WTC11 (cell line): Measurements from ENCODE around the gene ROR2. TPM values are rescaled to one million over a fixed set of nuclear protein-coding genes. Genes with fewer than 3 reads are reported as not detected.

ENCODE experiments used
- ATAC-seq: fragments of 200-7000 bp; cut with Tn5 transposase; 2 replicates; pipeline ENCODE4 v1.10.0; 2021; ENCODE audit warnings: mild to moderate bottlenecking, moderate library complexity
- CTCF ChIA-PET: fragments of 300-600 bp; sonication (Branson Sonifier 250); formaldehyde crosslinking; loops from one replicate; lab custom pipeline; 2021; ENCODE audit warnings: antibody characterized with exemption; lab: Charles Lee
- POLR2A ChIA-PET: fragments of 350-600 bp; sonication (Branson Sonifier 250); formaldehyde crosslinking; loops from one replicate; lab custom pipeline; 2021; ENCODE audit warnings: antibody characterized with exemption; lab: Charles Lee
- DNase-seq: peaks from one replicate; pipeline ENCODE4 v3.0.0; 2021; ENCODE audit warnings: low spot score
- H3K27ac Mint-ChIP-seq: 2 replicates; pipeline ENCODE4 v1.8.0; 2021; ENCODE audit warnings: mixed read lengths
- H3K27me3 Mint-ChIP-seq: 2 replicates; pipeline ENCODE4 v1.8.0; 2021; ENCODE audit warnings: low read depth, mild to moderate bottlenecking, moderate library complexity, mixed read lengths
- H3K36me3 Mint-ChIP-seq: 2 replicates; pipeline ENCODE4 v1.8.0; 2021; ENCODE audit warnings: mixed read lengths
- H3K4me1 Mint-ChIP-seq: 2 replicates; pipeline ENCODE4 v1.8.0; 2022; ENCODE audit warnings: mixed read lengths
- H3K4me3 Mint-ChIP-seq: 2 replicates; pipeline ENCODE4 v1.8.0; 2021; ENCODE audit warnings: mild to moderate bottlenecking, moderate library complexity, mixed read lengths
- H3K9me3 Mint-ChIP-seq: 2 replicates; pipeline ENCODE4 v1.8.0; 2021; ENCODE audit warnings: mixed read lengths
- ATF1 ChIP-seq: sonication (generic); formaldehyde crosslinking; IDR thresholded peaks from 2 replicates; pipeline ENCODE4 v1.8.1; 2023; ENCODE audit warnings: mild to moderate bottlenecking, moderate library complexity, missing genetic modification reagents
- CBFB ChIP-seq: sonication (generic); formaldehyde crosslinking; IDR thresholded peaks from 2 replicates; pipeline ENCODE4 v1.8.1; 2022; ENCODE audit warnings: mild to moderate bottlenecking, low read depth, missing genetic modification reagents
- IRF2 ChIP-seq: sonication (generic); formaldehyde crosslinking; IDR thresholded peaks from 2 replicates; pipeline ENCODE4 v1.8.0; 2022; ENCODE audit warnings: low read depth, missing genetic modification reagents, borderline replicate concordance
- KAT7 ChIP-seq: sonication (generic); formaldehyde crosslinking; IDR thresholded peaks from 2 replicates; pipeline ENCODE4 v1.8.1; 2023; ENCODE audit warnings: missing genetic modification reagents, mild to moderate bottlenecking, borderline replicate concordance
- MYBL2 ChIP-seq: sonication (generic); formaldehyde crosslinking; IDR thresholded peaks from 2 replicates; pipeline ENCODE4 v1.8.1; 2023; ENCODE audit warnings: mild to moderate bottlenecking, moderate library complexity, missing genetic modification reagents
- NFYB ChIP-seq: sonication (generic); formaldehyde crosslinking; conservative IDR thresholded peaks from 2 replicates; pipeline ENCODE4 v1.8.0; 2022; ENCODE audit warnings: low read depth, missing genetic modification reagents
- NR1H2 ChIP-seq: sonication (generic); formaldehyde crosslinking; IDR thresholded peaks from 2 replicates; pipeline ENCODE4 v1.9.0; 2021; ENCODE audit warnings: mild to moderate bottlenecking, moderate library complexity, missing genetic modification reagents
- NR2C2 ChIP-seq: sonication (generic); formaldehyde crosslinking; IDR thresholded peaks from 2 replicates; pipeline ENCODE4 v1.8.0; 2022; ENCODE audit warnings: mild to moderate bottlenecking, missing genetic modification reagents
- SP1 ChIP-seq: sonication (generic); formaldehyde crosslinking; conservative IDR thresholded peaks from 2 replicates; pipeline ENCODE4 v1.8.1; 2022; ENCODE audit warnings: missing genetic modification reagents
- TEAD4 ChIP-seq: sonication (generic); formaldehyde crosslinking; IDR thresholded peaks from 2 replicates; pipeline ENCODE4 v1.8.0; 2022; ENCODE audit warnings: mild to moderate bottlenecking, missing genetic modification reagents
- ZNF232 ChIP-seq: sonication (generic); formaldehyde crosslinking; IDR thresholded peaks from 2 replicates; pipeline ENCODE4 v1.8.0; 2022; ENCODE audit warnings: mild to moderate bottlenecking, missing genetic modification reagents
- ZNF396 ChIP-seq: fragments of 250-450 bp; sonication (Bioruptor Pico); IDR thresholded peaks from 2 replicates; pipeline ENCODE4 v1.8.0; 2021; ENCODE audit warnings: mild to moderate bottlenecking, moderate library complexity, borderline replicate concordance
- ZNF423 ChIP-seq: fragments of 250-450 bp; sonication (Bioruptor Pico); IDR thresholded peaks from 2 replicates; pipeline ENCODE4 v2.1.2; 2022; ENCODE audit warnings: mild to moderate bottlenecking, moderate library complexity
- ZNF671 ChIP-seq: fragments of 250-450 bp; sonication (Bioruptor Pico); IDR thresholded peaks from 2 replicates; pipeline ENCODE4 v1.8.0; 2021; ENCODE audit warnings: mild to moderate bottlenecking
- total RNA-seq: library from RNA; stranded (reverse); gene quantifications from 3 replicates; pipeline ENCODE4 v1.2.3, GENCODE V29; 2021
- TF ChIP-seq, protein P1 (sequence below): sonication (generic); formaldehyde crosslinking; IDR thresholded peaks from 2 replicates; pipeline ENCODE4 v1.8.1; 2023; ENCODE audit warnings: mild to moderate bottlenecking, missing genetic modification reagents, moderate library complexity
- TF ChIP-seq, protein P2 (sequence below): sonication (generic); formaldehyde crosslinking; IDR thresholded peaks from 2 replicates; pipeline ENCODE4 v1.8.0; 2022; ENCODE audit warnings: mild to moderate bottlenecking, missing genetic modification reagents
- TF ChIP-seq, protein P3 (sequence below): fragments of 250-450 bp; sonication (Bioruptor Pico); IDR thresholded peaks from 2 replicates; pipeline ENCODE4 v1.9.0; 2021; ENCODE audit warnings: mild to moderate bottlenecking
- TF ChIP-seq, protein P4 (sequence below): sonication (generic); formaldehyde crosslinking; IDR thresholded peaks from 2 replicates; pipeline ENCODE4 v1.8.1; 2022; ENCODE audit warnings: missing genetic modification reagents, borderline replicate concordance
- TF ChIP-seq, protein P5 (sequence below): sonication (generic); formaldehyde crosslinking; IDR thresholded peaks from 2 replicates; pipeline ENCODE4 v1.8.0; 2023; ENCODE audit warnings: mild to moderate bottlenecking, missing genetic modification reagents
- TF ChIP-seq, protein P6 (sequence below): sonication (generic); formaldehyde crosslinking; conservative IDR thresholded peaks from 2 replicates; pipeline ENCODE4 v1.8.1; 2023; ENCODE audit warnings: mild to moderate bottlenecking, low read depth, missing genetic modification reagents, moderate library complexity

Gene ROR2
- total RNA-seq, 1 experiment from 2014 or later = 19.8 TPM

DNA sequence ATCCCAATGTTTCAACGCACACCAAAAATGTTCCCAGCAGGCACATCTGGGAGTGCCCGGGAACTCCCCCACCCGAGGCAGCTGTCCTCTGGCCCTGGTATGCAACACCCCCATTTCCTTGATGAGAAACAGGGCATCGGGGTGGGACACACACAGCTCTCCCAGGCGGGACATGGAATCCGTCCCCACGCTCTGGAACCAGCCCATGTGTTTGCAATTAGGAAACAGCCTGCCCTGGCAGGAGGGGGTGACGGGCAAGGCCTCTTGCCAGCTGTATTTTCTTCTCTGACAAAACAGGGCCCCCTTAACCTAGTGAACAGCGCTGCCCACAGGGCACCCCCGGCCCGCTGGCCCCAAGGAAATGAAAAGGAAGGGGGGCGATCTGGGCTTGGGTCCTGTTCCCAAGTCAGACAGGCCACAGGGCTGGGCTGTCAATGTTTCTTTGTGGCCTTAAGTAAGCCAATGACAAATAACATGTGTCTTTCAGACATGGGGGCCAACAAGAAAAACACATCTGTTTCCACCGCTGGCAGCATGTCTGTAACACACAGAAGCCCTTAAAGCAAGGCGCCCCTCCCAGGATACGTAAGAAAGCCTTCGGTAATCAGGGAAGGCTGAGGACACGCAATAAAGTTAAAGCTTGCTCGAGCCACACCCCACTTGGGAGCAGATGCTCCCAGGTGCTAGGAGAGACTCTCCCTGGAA, 125.3 kb downstream of the ROR2 start:
- POLR2A ChIA-PET = no interaction called here
- H3K27me3 Mint-ChIP-seq = no peaks in the 10 kb centered on the region; the same call in 1 of the 2 replicates
- no peak overlapping the region for H3K4me3 Mint-ChIP-seq
- CTCF ChIA-PET = interaction anchor here (1.0 kb wide), 3 partner anchors 12 to 130 kb away, joined by 3 to 4 read pairs (median 4); no protein-coding TSS in a partner anchor
- no peak overlapping the region for H3K27ac Mint-ChIP-seq
- DNase-seq = no peak
- peaks cover 19% of the 10 kb centered on the region for H3K9me3 Mint-ChIP-seq
- H3K36me3 Mint-ChIP-seq = peaks cover 16% of the 10 kb centered on the region
- ATAC-seq = no peak
- peaks cover 15% of the 10 kb centered on the region for H3K4me1 Mint-ChIP-seq
- TF ChIP-seq, protein P1, sequence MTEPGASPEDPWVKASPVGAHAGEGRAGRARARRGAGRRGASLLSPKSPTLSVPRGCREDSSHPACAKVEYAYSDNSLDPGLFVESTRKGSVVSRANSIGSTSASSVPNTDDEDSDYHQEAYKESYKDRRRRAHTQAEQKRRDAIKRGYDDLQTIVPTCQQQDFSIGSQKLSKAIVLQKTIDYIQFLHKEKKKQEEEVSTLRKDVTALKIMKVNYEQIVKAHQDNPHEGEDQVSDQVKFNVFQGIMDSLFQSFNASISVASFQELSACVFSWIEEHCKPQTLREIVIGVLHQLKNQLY (CRISPR knock-in tag) = no peak
- TF ChIP-seq TEAD4 (CRISPR knock-in tag) = no peak
- no peak for TF ChIP-seq ATF1 (CRISPR knock-in tag)
- TF ChIP-seq IRF2 (CRISPR knock-in tag) = no peak
- no peak for TF ChIP-seq ZNF671
- no peak for TF ChIP-seq ZNF396
- TF ChIP-seq MYBL2 (CRISPR knock-in tag) = no peak
- no peak for TF ChIP-seq ZNF423 (CRISPR knock-in tag)
- TF ChIP-seq, protein P2, sequence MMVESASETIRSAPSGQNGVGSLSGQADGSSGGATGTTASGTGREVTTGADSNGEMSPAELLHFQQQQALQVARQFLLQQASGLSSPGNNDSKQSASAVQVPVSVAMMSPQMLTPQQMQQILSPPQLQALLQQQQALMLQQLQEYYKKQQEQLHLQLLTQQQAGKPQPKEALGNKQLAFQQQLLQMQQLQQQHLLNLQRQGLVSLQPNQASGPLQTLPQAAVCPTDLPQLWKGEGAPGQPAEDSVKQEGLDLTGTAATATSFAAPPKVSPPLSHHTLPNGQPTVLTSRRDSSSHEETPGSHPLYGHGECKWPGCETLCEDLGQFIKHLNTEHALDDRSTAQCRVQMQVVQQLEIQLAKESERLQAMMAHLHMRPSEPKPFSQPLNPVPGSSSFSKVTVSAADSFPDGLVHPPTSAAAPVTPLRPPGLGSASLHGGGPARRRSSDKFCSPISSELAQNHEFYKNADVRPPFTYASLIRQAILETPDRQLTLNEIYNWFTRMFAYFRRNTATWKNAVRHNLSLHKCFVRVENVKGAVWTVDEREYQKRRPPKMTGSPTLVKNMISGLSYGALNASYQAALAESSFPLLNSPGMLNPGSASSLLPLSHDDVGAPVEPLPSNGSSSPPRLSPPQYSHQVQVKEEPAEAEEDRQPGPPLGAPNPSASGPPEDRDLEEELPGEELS = no peak

DNA sequence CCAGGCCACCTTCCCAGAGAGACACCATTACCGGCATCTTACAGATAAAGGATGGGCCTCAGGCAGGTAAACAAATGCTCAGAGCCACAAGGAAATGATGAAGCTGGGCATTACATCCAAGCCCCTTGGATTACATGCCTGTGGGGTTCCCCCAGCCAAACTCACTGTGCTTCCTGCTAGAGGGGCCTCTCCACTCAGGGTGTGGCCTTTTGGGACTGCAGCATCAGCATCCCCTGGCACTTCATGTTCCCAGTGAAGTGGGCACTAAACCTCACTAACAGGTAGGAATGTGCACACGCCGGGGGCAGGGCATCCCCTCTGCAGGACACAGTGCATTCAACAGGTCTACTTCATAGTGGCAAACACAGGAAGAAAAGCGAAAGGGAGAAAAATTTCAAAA, 125.9 kb downstream of the ROR2 start:
- ATAC-seq = no peak
- Mint-ChIP-seq H3K9me3 (peaks cover 19% of the 10 kb centered on the region), H3K4me1 (peaks cover 15% of the 10 kb centered on the region), H3K4me3 (no peak overlapping the region), H3K27ac (no peak overlapping the region), H3K27me3 (no peaks in the 10 kb centered on the region; the same call in 1 of the 2 replicates), H3K36me3 (peaks cover 16% of the 10 kb centered on the region)
- DNase-seq = no peak
- CTCF ChIA-PET = interaction anchor here (1.0 kb wide), 2 partner anchors 13 to 125 kb away, joined by 3 to 4 read pairs; no protein-coding TSS in a partner anchor
- POLR2A ChIA-PET = no interaction called here
- TF ChIP-seq KAT7 (CRISPR knock-in tag) (no peak), ZNF232 (no peak), NR1H2 (CRISPR knock-in tag) (no peak), CBFB (no peak), NR2C2 (CRISPR knock-in tag) (no peak), NFYB (no peak), SP1 (no peak)
- TF ChIP-seq, protein P3, sequence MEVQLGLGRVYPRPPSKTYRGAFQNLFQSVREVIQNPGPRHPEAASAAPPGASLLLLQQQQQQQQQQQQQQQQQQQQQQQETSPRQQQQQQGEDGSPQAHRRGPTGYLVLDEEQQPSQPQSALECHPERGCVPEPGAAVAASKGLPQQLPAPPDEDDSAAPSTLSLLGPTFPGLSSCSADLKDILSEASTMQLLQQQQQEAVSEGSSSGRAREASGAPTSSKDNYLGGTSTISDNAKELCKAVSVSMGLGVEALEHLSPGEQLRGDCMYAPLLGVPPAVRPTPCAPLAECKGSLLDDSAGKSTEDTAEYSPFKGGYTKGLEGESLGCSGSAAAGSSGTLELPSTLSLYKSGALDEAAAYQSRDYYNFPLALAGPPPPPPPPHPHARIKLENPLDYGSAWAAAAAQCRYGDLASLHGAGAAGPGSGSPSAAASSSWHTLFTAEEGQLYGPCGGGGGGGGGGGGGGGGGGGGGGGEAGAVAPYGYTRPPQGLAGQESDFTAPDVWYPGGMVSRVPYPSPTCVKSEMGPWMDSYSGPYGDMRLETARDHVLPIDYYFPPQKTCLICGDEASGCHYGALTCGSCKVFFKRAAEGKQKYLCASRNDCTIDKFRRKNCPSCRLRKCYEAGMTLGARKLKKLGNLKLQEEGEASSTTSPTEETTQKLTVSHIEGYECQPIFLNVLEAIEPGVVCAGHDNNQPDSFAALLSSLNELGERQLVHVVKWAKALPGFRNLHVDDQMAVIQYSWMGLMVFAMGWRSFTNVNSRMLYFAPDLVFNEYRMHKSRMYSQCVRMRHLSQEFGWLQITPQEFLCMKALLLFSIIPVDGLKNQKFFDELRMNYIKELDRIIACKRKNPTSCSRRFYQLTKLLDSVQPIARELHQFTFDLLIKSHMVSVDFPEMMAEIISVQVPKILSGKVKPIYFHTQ (CRISPR knock-in tag) = no peak
- TF ChIP-seq, protein P2 = no peak
- TF ChIP-seq, protein P4, sequence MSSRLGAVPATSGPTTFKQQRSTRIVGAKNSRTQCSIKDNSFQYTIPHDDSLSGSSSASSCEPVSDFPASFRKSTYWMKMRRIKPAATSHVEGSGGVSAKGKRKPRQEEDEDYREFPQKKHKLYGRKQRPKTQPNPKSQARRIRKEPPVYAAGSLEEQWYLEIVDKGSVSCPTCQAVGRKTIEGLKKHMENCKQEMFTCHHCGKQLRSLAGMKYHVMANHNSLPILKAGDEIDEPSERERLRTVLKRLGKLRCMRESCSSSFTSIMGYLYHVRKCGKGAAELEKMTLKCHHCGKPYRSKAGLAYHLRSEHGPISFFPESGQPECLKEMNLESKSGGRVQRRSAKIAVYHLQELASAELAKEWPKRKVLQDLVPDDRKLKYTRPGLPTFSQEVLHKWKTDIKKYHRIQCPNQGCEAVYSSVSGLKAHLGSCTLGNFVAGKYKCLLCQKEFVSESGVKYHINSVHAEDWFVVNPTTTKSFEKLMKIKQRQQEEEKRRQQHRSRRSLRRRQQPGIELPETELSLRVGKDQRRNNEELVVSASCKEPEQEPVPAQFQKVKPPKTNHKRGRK = no peak
- TF ChIP-seq, protein P5, sequence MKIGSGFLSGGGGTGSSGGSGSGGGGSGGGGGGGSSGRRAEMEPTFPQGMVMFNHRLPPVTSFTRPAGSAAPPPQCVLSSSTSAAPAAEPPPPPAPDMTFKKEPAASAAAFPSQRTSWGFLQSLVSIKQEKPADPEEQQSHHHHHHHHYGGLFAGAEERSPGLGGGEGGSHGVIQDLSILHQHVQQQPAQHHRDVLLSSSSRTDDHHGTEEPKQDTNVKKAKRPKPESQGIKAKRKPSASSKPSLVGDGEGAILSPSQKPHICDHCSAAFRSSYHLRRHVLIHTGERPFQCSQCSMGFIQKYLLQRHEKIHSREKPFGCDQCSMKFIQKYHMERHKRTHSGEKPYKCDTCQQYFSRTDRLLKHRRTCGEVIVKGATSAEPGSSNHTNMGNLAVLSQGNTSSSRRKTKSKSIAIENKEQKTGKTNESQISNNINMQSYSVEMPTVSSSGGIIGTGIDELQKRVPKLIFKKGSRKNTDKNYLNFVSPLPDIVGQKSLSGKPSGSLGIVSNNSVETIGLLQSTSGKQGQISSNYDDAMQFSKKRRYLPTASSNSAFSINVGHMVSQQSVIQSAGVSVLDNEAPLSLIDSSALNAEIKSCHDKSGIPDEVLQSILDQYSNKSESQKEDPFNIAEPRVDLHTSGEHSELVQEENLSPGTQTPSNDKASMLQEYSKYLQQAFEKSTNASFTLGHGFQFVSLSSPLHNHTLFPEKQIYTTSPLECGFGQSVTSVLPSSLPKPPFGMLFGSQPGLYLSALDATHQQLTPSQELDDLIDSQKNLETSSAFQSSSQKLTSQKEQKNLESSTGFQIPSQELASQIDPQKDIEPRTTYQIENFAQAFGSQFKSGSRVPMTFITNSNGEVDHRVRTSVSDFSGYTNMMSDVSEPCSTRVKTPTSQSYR (CRISPR knock-in tag) = no peak
- TF ChIP-seq, protein P6, sequence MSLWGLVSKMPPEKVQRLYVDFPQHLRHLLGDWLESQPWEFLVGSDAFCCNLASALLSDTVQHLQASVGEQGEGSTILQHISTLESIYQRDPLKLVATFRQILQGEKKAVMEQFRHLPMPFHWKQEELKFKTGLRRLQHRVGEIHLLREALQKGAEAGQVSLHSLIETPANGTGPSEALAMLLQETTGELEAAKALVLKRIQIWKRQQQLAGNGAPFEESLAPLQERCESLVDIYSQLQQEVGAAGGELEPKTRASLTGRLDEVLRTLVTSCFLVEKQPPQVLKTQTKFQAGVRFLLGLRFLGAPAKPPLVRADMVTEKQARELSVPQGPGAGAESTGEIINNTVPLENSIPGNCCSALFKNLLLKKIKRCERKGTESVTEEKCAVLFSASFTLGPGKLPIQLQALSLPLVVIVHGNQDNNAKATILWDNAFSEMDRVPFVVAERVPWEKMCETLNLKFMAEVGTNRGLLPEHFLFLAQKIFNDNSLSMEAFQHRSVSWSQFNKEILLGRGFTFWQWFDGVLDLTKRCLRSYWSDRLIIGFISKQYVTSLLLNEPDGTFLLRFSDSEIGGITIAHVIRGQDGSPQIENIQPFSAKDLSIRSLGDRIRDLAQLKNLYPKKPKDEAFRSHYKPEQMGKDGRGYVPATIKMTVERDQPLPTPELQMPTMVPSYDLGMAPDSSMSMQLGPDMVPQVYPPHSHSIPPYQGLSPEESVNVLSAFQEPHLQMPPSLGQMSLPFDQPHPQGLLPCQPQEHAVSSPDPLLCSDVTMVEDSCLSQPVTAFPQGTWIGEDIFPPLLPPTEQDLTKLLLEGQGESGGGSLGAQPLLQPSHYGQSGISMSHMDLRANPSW = no peak
